NCI-H1048 (cell line): ENCODE data around the gene ACR.
"Not testable (repeated sequence)": the region's sequence is repeated elsewhere in the genome, so short reads cannot be mapped to it uniquely, and the experiment has no call there.

Experiments used
- DNase-seq: peaks from one replicate; lab custom pipeline; 2025; lab: John Stamatoyannopoulos, UW

Gene ACR

DNA sequence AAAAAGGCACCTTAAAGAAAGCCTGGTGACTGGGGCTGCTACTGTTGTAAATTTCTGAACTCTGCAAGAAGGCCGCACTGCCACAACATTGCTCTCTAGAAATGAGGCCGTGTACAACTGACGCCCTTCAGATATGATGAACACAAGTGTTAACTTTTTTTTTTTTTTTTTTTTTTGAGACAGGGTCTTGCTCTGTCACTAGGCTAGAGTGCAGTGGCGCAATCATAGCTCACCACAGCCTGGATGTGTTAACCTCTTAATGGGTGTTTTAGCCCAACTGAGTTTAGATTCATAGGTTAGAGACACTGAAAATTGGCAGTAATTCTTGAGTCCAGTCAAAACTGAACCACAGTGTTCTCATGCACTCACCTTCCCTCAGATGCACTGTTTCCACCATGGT, 42.2 kb downstream of the ACR start:
- DNase-seq: not testable (repeated sequence)

DNA sequence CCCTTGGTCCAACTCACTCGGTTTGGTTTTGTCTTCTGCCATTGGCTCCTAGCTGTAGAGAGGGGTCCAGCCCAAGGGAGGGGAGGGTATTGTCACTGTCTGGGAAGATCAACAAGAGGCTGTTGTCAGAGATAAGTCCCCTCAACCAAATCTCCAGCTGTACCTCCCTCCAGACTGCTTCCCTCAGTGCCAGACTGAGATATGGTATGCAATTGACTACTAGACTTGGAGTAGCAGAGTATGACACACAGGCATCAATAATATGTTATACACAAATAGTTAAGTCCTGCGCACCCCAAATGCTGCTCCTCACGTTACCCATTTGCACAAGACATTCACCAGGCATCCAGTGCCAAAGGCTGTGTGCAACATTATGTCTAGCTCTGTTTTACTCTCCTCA, 44.2 kb downstream of the ACR start:
- not testable (repeated sequence) for DNase-seq

DNA sequence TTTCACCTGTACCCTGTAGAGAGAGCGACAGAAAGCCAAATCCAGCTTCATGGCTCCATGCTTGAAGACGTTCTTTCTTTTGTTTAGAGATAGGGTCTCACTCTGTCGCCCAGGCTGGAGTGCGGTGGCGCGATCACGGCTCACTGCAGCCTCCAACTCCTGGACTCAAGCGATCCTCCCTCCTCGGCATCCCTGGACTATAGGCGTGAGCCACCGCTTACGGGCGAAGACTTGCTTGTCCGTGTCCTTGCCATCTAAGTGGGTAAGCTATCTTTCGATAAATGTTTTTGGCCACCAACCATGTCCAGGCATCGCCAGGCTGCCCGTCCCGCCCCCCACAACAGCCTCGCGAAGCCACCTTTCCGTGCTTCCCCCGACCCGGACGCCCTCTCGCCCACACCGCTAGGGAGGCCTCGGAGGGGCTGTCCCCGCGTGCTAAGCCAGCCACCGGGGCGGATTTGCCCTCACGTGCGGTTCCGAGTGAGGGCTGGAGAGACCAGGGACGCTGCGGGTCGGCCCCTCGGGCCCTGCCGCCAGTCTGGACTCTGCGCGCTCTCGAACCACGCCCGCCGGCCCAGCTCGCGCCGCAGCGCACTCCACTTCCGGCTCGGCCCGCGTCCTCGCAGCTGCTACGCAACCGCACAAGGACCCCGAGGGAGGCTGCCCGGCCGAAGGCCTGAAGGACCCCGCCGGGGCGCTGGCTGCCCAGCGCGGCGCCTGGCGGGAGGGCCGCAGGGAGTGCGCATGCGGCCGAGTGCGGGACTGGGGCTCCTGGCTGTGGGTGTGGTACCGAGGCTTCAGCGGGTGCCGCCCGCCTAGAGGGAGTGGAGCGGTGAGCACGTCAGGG, 45.3 kb downstream of the ACR start, which contains the start of gene RABL2B:
Gene RABL2B (minus strand): TSS at position 604 of the 847 bp plus-strand sequence. CDS start 1,342 bp downstream, outside the sequence.
- DNase-seq: peak; percentile 54

DNA sequence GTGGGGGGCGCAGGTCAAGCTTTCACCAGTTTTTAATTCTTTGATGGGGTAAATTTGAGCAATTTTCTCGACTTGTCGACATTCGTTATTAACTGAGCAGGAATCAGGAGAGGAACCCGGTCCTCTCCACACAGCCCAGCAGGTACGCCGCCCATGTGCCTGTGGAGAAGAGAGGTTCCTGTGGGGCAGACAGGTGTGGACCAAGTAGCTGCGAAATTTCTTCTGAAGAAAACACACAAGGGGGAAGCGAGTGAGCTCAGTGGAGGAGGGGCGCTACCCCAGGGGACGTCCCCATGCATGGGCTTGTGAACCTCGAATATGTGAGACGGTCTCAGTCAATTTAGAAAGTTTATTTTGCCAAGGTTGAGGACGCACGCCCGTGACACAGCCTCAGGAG, 45.9 kb downstream of the ACR start:
- not testable (repeated sequence) for DNase-seq

DNA sequence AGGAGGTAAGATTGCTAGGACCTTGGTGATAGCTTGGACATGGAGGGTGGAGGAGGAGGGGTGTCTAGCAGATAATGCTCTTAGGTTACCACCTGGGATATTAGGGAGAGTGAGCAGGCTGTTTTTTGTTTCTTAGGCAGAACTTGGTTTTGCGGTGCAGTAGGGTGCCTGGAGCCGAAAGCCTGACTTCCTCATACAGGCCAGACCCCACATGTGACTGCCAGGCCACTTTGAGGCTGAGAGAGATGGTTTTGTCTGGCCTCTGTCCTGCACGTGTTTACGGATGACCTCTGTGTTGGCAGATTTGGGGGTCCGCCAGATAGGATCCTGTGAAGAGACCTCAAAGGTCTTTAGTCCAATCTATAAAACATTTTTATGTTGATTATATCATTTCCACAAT, 47.3 kb downstream of the ACR start:
- not testable (repeated sequence) for DNase-seq

DNA sequence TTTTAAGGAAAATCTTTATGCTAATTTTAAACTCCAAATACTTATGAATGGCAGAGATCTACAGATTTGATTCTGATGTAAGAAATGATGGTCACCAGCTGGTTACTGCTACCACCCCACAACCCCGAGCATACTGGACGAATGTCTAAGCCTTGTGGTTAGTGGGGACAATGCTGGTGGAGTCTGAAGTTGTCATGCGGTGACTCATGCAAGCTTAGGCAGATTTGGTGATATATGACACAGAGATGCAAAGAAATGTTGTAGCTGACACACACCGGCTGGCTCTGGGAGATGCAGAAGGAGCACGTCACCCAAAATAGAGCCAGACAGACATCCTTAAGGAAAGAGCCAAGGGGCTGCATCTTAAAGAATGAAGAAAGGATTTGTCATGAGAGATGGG, 48.9 kb downstream of the ACR start:
- DNase-seq: not testable (repeated sequence)
